HG02642 (cell line): ENCODE results near the gene SPTA1.
"Not testable (repeated sequence)": the region's sequence is repeated elsewhere in the genome, so short reads cannot be mapped to it uniquely, and the experiment has no call there.

Experiments
- ATAC-seq: cut with Tn5 transposase; IDR thresholded peaks from one replicate; pipeline ENCODE4 v1.9.1; 2021; ENCODE audit warnings: mild to moderate bottlenecking; ENCODE audit not compliant: unreplicated experiment, poor library complexity

The SPTA1 gene

DNA sequence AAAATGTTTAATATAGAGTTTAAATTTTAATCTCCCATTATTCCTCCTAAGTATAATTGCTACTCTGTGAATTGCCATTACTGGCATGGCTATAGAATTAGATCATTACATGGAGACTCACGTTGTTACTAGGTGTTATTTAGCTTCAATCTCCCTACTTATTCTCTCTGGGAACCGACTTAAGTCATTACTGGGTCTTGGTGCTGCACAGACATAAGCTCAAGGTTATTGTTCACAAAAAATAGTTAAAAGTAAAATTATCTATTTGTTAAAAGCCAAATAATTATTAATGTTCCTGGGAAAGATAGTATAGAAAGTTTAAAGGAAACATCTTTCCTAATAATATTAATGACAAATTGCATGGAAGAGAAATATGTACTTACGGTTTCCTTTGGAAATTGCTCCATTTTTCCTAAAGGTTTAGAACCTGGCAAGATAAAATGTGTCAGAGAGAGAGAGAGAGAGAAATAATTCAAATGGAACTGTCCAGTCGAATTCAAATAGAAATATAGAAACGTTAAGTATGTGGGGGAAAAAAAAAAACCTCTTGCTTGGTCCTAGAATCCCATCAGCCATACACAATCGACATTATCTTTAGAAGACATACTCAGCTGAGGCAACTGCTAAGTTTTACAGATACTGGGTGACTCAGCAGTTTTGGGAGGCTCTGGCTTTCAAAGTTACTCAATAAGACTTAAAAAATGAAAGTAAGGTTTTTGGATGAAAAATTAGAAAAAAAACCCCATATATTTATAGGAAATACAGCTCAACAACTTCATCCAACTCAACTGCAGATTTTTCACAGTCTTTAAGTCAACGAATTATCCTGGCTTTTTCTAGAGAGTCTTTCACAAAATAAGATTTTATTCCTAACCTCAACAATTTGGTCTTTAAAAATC lies at the start of gene SPTA1:
SPTA1 (minus strand) TSS at position 605 of the 899 bp plus-strand sequence; CDS start at position 407, 198 bp downstream.
- no peak for ATAC-seq

GRCh38 chr1:158735848-158736247 lies 49.3 kb upstream of the SPTA1 start:
- no peak for ATAC-seq

- ATAC-seq: no peak
Measured at GRCh38 chr1:158732524-158732923, 46.0 kb upstream of the SPTA1 start.

DNA sequence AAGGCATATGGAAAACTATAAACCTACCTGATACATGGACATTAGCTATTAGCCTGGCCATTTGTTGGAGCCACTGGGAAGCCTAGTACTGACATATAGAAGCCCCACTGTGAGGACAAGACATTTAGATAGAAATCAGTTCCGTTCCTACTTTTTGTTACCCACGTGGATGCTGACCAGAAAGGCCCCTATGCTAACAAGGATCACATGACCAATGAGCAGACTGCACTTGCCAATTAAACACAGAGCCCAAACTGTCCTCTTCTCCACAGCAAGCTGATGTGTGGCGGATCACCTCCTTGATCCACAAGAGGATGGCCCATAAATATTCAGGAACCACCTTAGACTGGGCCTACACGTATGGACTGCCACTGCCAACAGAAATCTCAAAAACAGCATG lies 45.2 kb upstream of the SPTA1 start:
- no peak for ATAC-seq

GRCh38 chr1:158730453-158730852 lies 43.9 kb upstream of the SPTA1 start:
- ATAC-seq: no peak

DNA sequence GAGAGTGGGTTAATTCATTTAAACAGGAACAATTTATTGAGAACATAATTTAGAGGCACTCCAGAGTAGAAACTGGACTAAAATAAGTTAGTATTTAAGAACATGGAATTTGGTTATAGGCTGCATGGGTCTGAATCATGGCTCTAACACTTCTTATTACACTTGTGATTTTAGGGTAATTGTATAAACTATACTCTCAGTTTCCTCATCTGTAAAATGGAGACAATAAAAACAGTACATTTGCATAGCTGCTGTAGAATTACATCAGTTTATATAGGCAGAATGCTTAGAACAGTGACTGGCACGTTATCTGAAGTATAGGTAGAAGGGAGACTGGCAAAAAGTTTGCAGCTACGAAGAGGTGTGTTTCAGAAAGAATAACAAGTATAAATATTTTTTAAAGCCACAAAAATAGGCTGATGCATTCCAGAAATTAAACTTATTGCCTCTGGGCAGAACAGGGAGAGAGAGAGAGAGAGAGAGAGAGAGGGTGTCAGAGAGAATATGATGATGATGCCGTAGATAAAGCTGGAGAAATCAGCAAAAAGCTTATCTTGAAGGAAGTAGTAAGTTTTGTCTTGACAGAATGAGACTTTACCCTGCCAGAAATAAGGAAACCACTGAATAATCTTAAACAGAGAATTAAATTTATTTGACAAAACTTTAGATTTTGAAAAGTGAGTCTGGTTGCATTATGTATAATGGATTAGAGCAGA lies 42.2 kb upstream of the SPTA1 start:
- no peak for ATAC-seq

DNA sequence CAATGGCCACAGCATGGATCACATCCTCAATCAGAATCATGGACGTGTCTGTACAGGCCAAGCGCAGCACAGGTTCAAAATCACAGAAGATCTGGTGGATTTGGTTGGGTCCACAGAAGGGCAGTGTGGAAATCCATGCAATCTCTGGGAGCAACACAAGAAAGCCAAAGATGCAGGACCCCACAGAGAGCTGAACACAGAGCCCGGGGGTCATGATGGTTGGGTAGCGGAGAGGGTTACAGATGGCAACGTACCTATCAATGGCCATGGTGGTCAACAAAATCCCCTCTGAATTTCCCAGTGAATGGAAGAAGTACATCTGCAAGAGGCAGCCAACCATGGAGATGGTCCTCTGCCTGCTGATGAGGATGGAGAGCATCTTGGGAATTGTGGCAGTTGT lies 37.9 kb upstream of the SPTA1 start:
- ATAC-seq: no peak

GRCh38 chr1:158720620-158721019 lies 34.1 kb upstream of the SPTA1 start, which contains the start of gene OR6K3:
Gene OR6K3 (minus strand): TSS chr1:158720720. CDS start chr1:158718115, 2,605 bp downstream.
- ATAC-seq: no peak

DNA sequence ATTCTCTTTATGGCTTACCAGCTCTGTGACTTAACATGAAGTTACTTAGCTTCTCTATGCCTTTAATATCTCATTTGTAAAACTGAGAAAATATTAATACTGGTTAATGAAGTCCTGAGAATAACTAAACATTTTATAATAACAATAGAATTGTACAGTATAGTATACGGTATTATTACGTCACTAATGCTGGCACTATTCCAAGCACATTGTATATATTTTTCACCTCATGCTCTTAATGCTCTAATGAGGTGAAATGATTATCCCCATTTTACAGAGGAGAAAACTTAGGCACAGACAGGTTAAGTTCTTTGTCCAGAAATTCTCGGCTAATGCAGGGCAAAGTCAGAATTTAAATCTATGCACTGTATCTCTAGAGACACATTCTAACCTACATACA lies 33.1 kb upstream of the SPTA1 start:
- no peak for ATAC-seq

- no peak for ATAC-seq
Measured at GRCh38 chr1:158717344-158717743, 30.8 kb upstream of the SPTA1 start.

DNA sequence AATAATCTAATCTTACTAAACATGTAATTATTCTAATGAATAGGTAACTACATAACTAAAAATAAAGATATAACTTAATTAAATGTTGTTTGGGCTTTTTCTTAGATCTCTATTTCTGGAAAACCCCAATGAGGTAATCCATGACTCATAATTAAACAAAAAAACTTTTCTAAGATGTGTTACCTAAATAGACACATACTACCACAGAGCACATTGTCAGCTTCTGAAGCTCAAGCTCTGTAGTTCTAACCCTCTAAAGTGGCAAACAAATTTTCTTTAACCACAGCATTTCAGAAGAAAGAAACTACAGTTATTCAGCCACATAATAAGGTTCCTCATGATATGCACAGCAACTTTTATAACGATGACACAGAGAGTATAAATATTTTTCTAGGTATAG lies 29.8 kb upstream of the SPTA1 start:
- no peak for ATAC-seq

- ATAC-seq: no peak
Measured at GRCh38 chr1:158714754-158715153, 28.2 kb upstream of the SPTA1 start.

DNA sequence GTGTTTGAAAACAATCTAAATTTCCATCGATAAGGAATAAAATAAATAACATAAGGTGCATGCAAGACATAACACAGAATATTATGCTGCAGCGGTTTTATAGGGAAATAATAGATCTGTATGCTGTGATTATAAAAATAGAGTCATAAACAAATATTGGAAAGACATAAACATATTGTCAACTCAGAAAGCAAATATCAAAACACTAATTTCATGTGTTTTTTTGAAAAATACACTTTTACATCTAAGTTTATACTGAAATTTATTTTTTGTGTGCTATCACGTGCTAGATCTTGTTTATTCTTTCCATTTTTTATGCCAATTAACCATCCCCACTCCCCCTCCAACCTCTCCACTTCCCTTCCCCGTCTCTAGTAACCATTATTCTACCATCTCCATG lies 24.6 kb upstream of the SPTA1 start:
- ATAC-seq: no peak

DNA sequence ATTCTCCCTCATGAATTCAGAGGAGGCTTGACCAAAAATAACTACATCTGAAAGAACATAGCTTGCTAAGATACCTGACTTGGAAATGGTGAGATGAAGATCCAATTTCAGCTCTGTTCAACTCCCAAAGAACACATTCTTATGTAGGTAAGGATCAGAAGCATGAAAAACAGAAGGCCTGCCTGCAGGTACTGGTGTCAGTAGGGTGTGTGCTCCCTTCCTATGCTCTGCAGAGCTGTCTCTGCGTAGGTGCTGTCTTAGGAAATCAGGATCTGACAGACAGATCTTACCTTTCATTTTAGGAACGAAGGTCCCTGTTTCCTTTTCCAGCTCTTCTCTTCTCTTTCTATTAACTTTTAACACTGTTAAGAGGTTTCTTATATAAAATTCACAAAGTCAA lies 19.6 kb upstream of the SPTA1 start:
- no peak for ATAC-seq

DNA sequence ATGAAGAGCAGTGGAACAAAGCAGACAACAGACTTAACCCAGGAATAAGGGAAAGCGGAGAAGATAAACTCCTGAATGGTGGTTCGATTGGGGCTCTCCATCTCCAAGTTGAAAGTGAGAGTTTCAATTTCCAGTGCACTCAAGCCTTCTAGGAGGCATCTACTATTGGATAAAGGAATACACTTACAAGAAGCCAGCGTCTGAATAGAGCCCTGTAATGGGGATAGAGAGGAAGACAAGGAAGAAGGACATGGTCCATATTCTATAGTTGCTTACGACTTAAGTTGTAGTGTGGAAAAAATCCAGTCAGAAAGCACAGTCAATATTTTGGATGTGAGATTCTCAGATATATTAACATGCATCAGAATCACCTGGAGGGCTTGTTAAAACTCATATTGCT lies 14.0 kb upstream of the SPTA1 start, which contains the start of gene OR6K2:
OR6K2 (minus strand) TSS at position 101 of the 400 bp plus-strand sequence; CDS start at position 101, 0 bp downstream.
- ATAC-seq: no peak

DNA sequence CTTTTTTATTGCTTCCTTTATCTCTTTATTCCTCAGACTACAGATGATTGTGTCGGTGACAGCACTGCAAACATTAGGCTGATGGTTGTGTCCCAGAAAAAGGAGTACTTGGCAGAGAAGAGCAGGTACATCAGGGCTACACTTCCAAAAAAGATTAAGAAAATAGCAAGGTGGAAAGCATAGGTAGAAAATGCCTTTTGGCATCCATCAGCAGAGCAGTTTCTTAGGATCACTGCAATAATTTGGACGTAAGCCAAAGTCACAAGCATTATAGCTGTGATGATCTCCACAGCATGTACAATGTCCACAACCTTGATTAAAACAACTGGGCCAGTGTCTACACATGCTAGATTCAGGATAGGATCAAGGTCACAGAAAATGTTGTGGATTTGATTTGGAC lies 8.1 kb upstream of the SPTA1 start:
- ATAC-seq: no peak

DNA sequence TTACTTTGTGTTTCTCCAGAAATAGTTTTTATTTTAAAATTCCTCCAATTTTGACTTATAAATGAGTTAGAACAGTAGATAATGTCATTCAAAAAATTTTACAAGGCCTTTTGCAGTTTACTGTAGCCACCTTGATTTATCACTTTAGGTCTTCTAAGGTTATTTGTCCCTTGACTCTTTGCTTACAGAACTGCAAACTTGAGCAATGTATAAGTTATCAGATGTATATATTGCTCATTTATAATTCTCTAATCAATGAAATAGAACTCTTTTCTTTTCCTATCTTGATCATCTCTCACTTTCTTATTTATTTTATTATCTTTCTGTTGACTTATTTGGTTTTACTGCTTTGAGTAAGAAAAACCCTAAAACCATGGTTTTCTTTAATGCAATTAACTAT lies 5.8 kb upstream of the SPTA1 start:
- ATAC-seq: no peak

DNA sequence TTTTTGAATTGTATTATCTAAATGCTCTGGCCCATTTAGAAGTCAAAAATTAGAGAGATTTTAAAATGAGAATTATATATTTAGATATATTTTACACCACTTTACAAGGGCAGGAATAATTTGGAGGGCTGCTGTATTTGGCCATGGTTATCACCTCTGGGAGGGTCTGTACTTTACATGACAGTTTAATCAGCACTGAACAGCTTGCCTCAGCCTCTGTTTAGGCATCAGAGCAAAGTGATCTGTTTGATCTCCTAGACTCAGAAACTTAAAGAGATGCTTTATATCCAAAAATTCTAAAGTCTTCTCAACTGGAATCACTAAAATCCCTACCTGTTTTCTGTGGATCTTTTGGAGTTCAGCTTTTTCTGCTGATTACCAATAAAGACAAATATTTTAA lies 5.4 kb upstream of the SPTA1 start:
- ATAC-seq: no peak

DNA sequence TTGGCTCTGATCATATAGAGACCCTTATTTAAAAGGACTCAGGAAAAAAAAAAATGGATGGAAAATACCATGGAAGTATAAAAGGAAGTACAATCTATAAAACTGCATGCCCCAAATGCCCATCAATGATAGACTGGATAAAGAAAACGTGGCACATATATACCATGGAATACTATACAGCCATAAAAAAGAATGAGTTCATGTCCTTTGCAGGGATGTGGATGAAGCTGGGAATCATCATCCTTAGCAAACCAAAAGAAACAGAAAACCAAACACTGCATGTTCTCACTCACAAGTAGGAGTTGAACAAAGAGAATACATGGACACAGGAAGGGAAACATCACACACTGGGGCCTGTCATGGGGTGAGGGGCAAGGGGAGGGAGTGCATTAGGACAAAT lies 4.6 kb upstream of the SPTA1 start:
- not testable (repeated sequence) for ATAC-seq

GRCh38 chr1:158689875-158690274 lies 3.4 kb upstream of the SPTA1 start:
- ATAC-seq: no peak

- ATAC-seq: no peak
Measured at GRCh38 chr1:158689110-158689509, 2.6 kb upstream of the SPTA1 start.
